OCI-LY1 (cell line): ENCODE results near the gene ZNF419.

Source experiments
- H2AFZ ChIP-seq: fragments of 200-600 bp; sonication (generic), shearing (Covaris generic); 2 replicates; pipeline ENCODE4 v1.6.0; 2014; ENCODE audit warnings: antibody characterized with exemption, mild to moderate bottlenecking, low read length
- H3F3A ChIP-seq: fragments of 200-600 bp; sonication (generic), shearing (Covaris generic); 2 replicates; pipeline ENCODE4 v1.6.0; 2014; ENCODE audit warnings: mild to moderate bottlenecking, antibody characterized with exemption, low read length, moderate library complexity; ENCODE audit not compliant: insufficient read depth
- H3K27ac ChIP-seq: fragments of 200-600 bp; sonication (generic); 2 replicates; pipeline ENCODE4 v1.5.1; 2014; ENCODE audit warnings: low read length, mixed run types, mild to moderate bottlenecking, low read depth; ENCODE audit not compliant: poor library complexity, severe bottlenecking
- H3K27me3 ChIP-seq: fragments of 200-600 bp; sonication (generic); 2 replicates; pipeline ENCODE4 v1.6.0; 2014; ENCODE audit warnings: antibody characterized with exemption, mild to moderate bottlenecking, low read length, moderate library complexity; ENCODE audit not compliant: insufficient read depth
- H3K36me3 ChIP-seq: fragments of 200-600 bp; sonication (generic); 2 replicates; pipeline ENCODE4 v1.6.1; 2014; ENCODE audit warnings: mild to moderate bottlenecking, antibody characterized with exemption, low read length, moderate library complexity, mixed read lengths; ENCODE audit not compliant: insufficient read depth
- H3K4me1 ChIP-seq: fragments of 200-600 bp; sonication (generic); 2 replicates; pipeline ENCODE4 v1.5.1; 2014; ENCODE audit warnings: mild to moderate bottlenecking, low read length, moderate library complexity; ENCODE audit not compliant: insufficient read depth, severe bottlenecking
- H3K4me2 ChIP-seq: fragments of 200-600 bp; sonication (generic), shearing (Covaris generic); 2 replicates; pipeline ENCODE4 v1.6.1; 2014; ENCODE audit warnings: low read length
- H3K4me3 ChIP-seq: fragments of 200-600 bp; sonication (generic); 2 replicates; pipeline ENCODE4 v1.5.1; 2014; ENCODE audit warnings: low read length, low read depth, mild to moderate bottlenecking, mixed read lengths; ENCODE audit not compliant: poor library complexity, severe bottlenecking
- H3K79me2 ChIP-seq: fragments of 200-600 bp; shearing (Covaris generic); 2 replicates; pipeline ENCODE4 v1.6.1; 2016; ENCODE audit warnings: mixed run types, low read length, mixed read lengths; ENCODE audit not compliant: insufficient read depth
- H3K9ac ChIP-seq: fragments of 200-600 bp; sonication (generic), shearing (Covaris generic); 2 replicates; pipeline ENCODE4 v1.6.1; 2014; ENCODE audit warnings: mild to moderate bottlenecking, low read length, mixed read lengths
- H3K9me2 ChIP-seq: fragments of 200-600 bp; sonication (generic), shearing (Covaris generic); 2 replicates; pipeline ENCODE4 v1.6.1; 2014; ENCODE audit warnings: low read depth, mild to moderate bottlenecking, low read length, mixed read lengths
- H3K9me3 ChIP-seq: fragments of 200-600 bp; shearing (Covaris generic); 2 replicates; pipeline ENCODE4 v1.6.1; 2014; ENCODE audit warnings: low read length, mixed read lengths
- H4K20me1 ChIP-seq: fragments of 200-600 bp; sonication (generic), shearing (Covaris generic); 2 replicates; pipeline ENCODE4 v1.6.0; 2016; ENCODE audit warnings: mild to moderate bottlenecking, low read length; ENCODE audit not compliant: insufficient read depth
- EZH2 ChIP-seq: fragments of 200-600 bp; sonication (generic), shearing (Covaris generic); IDR thresholded peaks from 2 replicates; pipeline ENCODE4 v1.8.0; 2017; ENCODE audit warnings: borderline replicate concordance, mixed run types, mild to moderate bottlenecking, antibody characterized with exemption, low read length, moderate library complexity, mixed read lengths
- TF ChIP-seq, protein P1 (sequence below): fragments of 200-600 bp; sonication (generic), shearing (Covaris generic); IDR thresholded peaks from 2 replicates; pipeline ENCODE4 v1.5.1; 2017; ENCODE audit warnings: mild to moderate bottlenecking, antibody characterized with exemption, low read length, moderate library complexity, mixed read lengths

The ZNF419 gene

GRCh38 chr19:57465680-57466381 is 21.7 kb upstream of the ZNF419 start:
- Histone ChIP-seq H3K79me2 (no peaks in the 10 kb centered on the region), H3F3A (no peaks in the 10 kb centered on the region), H3K4me3 (no peak overlapping the region), H3K9me2 (no peaks in the 10 kb centered on the region), H3K36me3 (no peaks in the 10 kb centered on the region), H3K9me3 (peaks cover 5% of the 10 kb centered on the region; the same call in 1 of the 2 replicates), H3K27me3 (no peaks in the 10 kb centered on the region), H3K4me1 (no peaks in the 10 kb centered on the region), H3K27ac (no peak overlapping the region), H3K4me2 (no peak overlapping the region), H3K9ac (no peak overlapping the region), H2AFZ (no peak overlapping the region), H4K20me1 (no peaks in the 10 kb centered on the region)
- TF ChIP-seq, protein P1, sequence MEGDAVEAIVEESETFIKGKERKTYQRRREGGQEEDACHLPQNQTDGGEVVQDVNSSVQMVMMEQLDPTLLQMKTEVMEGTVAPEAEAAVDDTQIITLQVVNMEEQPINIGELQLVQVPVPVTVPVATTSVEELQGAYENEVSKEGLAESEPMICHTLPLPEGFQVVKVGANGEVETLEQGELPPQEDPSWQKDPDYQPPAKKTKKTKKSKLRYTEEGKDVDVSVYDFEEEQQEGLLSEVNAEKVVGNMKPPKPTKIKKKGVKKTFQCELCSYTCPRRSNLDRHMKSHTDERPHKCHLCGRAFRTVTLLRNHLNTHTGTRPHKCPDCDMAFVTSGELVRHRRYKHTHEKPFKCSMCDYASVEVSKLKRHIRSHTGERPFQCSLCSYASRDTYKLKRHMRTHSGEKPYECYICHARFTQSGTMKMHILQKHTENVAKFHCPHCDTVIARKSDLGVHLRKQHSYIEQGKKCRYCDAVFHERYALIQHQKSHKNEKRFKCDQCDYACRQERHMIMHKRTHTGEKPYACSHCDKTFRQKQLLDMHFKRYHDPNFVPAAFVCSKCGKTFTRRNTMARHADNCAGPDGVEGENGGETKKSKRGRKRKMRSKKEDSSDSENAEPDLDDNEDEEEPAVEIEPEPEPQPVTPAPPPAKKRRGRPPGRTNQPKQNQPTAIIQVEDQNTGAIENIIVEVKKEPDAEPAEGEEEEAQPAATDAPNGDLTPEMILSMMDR = peak; percentile 80
- TF ChIP-seq EZH2 = no peak

GRCh38 chr19:57466489-57466888 is 21.1 kb upstream of the ZNF419 start:
- no peaks in the 10 kb centered on the region for H3K79me2 ChIP-seq
- H3K27ac ChIP-seq = no peak overlapping the region
- no peaks in the 10 kb centered on the region for H3K27me3 ChIP-seq
- no peak overlapping the region for H3K4me3 ChIP-seq
- peaks cover 11% of the 10 kb centered on the region for H3K9me3 ChIP-seq
- no peaks in the 10 kb centered on the region for H3F3A ChIP-seq
- TF ChIP-seq, protein P1 = no peak
- TF ChIP-seq EZH2 = no peak
- no peaks in the 10 kb centered on the region for H3K36me3 ChIP-seq
- H3K9ac ChIP-seq = no peak overlapping the region
- no peak overlapping the region for H3K4me2 ChIP-seq
- H3K4me1 ChIP-seq = no peaks in the 10 kb centered on the region
- no peak overlapping the region for H2AFZ ChIP-seq
- no peaks in the 10 kb centered on the region for H4K20me1 ChIP-seq
- H3K9me2 ChIP-seq = no peaks in the 10 kb centered on the region

DNA sequence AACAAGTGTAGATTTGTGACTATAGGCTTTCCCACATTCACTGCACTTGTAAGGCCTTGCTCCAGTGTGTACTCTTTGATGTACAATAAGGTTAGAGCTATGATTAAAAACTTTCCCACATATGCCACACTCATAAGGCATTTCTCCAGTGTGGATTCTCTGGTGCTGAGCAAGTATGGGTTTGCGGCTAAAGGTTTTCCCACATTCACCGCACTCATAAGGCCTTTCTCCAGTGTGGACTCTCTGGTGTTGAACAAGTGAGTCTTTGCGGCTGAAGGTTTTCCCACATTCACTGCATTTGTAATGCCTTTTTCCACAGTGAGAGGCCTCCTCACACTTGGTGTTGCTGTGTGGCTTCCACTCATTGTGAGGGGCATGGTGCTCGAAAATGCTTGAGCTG is 13.9 kb upstream of the ZNF419 start:
- Histone ChIP-seq H3F3A (no peaks in the 10 kb centered on the region), H3K4me1 (peaks cover 10% of the 10 kb centered on the region), H3K27me3 (no peaks in the 10 kb centered on the region), H3K79me2 (no peaks in the 10 kb centered on the region), H3K36me3 (peaks cover 4% of the 10 kb centered on the region; the same call in 1 of the 2 replicates), H2AFZ (no peak overlapping the region), H3K9me2 (no peaks in the 10 kb centered on the region), H3K27ac (no peak overlapping the region), H3K4me2 (no peak overlapping the region), H3K9me3 (peaks cover 53% of the 10 kb centered on the region), H3K4me3 (no peak overlapping the region), H4K20me1 (no peaks in the 10 kb centered on the region), H3K9ac (no peak overlapping the region)
- no peak for TF ChIP-seq EZH2
- TF ChIP-seq, protein P1 = no peak
